ENCODE data around the gene MRFAP1. TPM values are rescaled to one million over a fixed set of nuclear protein-coding genes. Genes with fewer than 3 reads are reported as not detected.

The MRFAP1 gene
- 306 and 313 TPM in 2 replicates for total RNA-seq (2014; rRNA removed; shearing (Covaris generic))

DNA sequence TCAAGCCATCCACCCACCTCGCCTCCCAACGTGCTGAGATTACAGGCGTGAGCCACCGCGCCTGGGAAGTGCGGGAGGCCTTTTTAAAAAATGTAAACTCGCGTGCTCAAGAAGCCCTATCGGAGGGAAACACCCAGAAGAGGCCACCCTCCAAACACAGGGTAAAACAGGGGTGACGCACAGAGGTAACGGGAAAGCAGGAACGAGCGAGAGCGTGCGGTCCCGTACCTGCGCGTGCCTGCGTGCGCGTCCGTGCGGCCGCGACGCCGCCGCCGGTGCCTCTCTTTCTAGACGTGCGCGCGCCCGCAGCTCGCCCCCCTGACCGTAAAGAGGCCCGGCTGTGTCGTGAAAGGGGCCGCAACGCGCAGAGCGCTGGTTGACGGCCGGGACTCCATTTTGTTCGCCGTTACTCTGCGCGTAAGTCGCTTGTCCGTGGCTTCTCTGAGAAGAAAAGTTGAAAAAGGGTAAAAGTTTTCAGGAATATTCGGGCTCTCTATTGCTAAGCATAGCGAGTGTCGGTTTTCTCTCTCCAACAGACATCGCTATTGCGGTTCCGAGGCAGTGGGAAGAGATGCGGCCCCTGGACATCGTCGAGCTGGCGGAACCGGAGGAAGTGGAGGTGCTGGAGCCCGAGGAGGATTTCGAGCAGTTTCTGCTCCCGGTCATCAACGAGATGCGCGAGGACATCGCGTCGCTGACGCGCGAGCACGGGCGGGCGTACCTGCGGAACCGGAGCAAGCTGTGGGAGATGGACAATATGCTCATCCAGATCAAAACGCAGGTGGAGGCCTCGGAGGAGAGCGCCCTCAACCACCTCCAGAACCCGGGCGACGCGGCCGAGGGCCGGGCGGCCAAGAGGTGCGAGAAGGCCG, at the start of gene MRFAP1:
Gene MRFAP1 (plus strand): TSS at position 394 of the 872 bp plus-strand sequence. CDS start 178 bp downstream, at position 572.
- Histone ChIP-seq H3K9me3 (replicated peaks) (no peaks in the 10 kb centered on the region), H3K27ac (peak within 1 kb of the TSS; percentile 67)
- peak; percentile 92 to 95 for DNase-seq

DNA sequence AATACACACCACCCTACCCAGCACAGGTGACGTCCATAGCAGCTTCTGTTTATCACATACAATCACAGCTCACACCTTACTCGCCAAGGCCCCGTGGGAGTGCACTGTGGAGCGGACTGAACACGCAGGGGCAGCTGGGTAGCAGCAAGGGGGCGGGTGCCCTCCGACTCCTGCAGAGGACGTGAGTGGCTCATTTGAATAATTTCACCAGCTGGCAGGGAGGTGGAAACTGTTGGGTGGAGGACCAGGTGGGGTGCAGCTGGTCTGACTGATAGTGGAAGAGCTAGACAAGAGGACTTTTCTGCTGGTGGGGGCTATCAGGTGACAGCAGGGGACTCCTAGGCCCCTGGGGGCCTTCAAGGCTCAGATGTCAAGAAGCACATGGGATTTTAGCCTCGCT, 49.2 kb upstream of the MRFAP1 start:
- peak in 1 of 2 experiments; percentile 16 for DNase-seq
- no peaks in the 10 kb centered on the region for H3K36me3 ChIP-seq
- H3K27ac ChIP-seq, result no peak overlapping the region
- no peak overlapping the region for H3K4me3 ChIP-seq
- H3K4me1 ChIP-seq, result no peaks in the 10 kb centered on the region
- H3K27me3 ChIP-seq, result no peaks in the 10 kb centered on the region
- H3K9me3 ChIP-seq (replicated peaks), result no peaks in the 10 kb centered on the region

More for the DNA sequence above, at the start of gene MRFAP1:
- H3K4me1 ChIP-seq, result no peaks in the 10 kb centered on the region
- H3K4me3 ChIP-seq, result peak within 1 kb of the TSS; percentile 79
- peaks cover 17% of the 10 kb centered on the region for H3K36me3 ChIP-seq
- no peaks in the 10 kb centered on the region for H3K27me3 ChIP-seq

DNA sequence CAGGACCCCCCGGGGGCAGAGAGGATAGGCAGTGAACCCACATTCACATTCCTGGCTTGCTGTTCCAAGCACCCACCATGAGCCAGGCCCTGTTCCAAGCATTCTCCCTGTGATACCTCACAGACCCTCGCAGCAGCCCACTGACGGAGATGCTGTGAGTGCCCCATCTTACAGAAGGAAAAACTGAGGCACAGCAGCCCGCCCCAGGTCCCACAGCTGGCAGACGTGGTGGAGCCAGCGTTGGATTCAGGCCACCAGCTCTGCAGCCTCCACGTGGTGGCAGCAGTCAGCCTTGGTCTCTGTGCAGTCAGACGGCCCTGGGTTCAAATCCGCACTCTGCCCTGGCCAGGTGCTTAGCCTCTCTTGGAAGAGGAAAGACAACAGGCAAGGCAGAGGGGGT, 48.7 kb upstream of the MRFAP1 start:
- no peaks in the 10 kb centered on the region for H3K4me1 ChIP-seq
- no peak overlapping the region for H3K4me3 ChIP-seq
- H3K9me3 ChIP-seq (replicated peaks), result no peaks in the 10 kb centered on the region
- no peaks in the 10 kb centered on the region for H3K27me3 ChIP-seq
- no peaks in the 10 kb centered on the region for H3K36me3 ChIP-seq
- H3K27ac ChIP-seq, result no peak overlapping the region
- DNase-seq, result no peak

DNA sequence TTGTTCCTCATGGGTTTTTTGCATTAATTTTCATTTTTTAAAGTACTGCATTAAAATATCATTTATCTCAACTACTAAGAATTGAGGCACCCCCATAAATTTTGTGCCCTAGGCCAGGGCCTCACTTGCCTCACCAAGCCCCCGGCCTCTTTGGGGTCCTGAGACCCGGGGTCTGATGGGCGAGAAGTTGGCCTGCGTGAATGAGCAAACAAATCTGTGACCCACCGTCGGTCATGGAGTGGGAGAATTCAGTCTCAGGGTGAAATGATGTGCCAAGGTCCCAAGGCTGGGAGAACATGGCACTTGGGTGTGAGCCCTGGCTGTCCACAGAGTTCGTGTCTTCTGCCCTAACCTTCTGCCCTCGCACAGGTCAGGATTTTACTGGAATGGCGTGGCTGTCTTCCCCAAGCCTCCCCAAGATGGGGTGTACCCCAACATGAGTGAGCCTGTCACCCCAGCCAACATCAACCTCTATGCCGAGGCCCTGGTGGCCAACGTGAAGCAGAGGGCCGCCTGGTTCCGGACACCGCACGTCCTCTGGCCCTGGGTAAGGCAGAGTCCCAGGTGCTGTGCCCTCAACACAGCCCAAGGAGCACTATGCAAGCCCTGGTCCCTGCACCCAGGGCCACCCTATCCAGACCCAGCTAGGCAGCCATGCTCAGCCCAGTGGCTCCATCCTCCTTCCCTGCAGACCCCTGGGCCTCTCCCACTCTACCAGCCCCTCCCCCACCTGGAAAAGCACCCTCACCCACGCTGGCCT, 47.5 kb upstream of the MRFAP1 start:
- Histone ChIP-seq H3K4me1 (no peaks in the 10 kb centered on the region), H3K9me3 (replicated peaks) (no peaks in the 10 kb centered on the region), H3K27me3 (no peaks in the 10 kb centered on the region), H3K4me3 (no peak overlapping the region), H3K36me3 (no peaks in the 10 kb centered on the region), H3K27ac (no peak overlapping the region)
- DNase-seq, result no peak

DNA sequence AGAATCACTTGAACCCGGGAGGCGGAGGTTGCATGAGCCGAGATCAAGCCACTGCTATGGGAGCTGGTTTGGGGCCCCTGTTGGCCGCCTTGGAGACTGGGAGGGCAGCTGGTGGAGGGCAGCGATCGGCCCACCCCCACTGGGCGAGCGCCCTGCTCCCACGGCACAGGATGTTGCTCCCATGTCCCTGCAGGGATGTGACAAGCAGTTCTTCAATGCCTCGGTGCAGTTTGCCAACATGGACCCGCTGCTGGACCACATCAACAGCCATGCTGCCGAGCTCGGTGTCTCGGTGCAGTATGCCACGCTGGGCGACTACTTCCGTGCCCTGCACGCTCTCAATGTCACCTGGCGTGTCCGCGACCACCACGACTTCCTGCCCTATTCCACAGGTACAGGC, 46.1 kb upstream of the MRFAP1 start:
- Histone ChIP-seq H3K27ac (no peak overlapping the region), H3K4me3 (no peak overlapping the region), H3K9me3 (replicated peaks) (no peaks in the 10 kb centered on the region), H3K36me3 (no peaks in the 10 kb centered on the region), H3K27me3 (no peaks in the 10 kb centered on the region), H3K4me1 (no peaks in the 10 kb centered on the region)
- DNase-seq, result no peak

DNA sequence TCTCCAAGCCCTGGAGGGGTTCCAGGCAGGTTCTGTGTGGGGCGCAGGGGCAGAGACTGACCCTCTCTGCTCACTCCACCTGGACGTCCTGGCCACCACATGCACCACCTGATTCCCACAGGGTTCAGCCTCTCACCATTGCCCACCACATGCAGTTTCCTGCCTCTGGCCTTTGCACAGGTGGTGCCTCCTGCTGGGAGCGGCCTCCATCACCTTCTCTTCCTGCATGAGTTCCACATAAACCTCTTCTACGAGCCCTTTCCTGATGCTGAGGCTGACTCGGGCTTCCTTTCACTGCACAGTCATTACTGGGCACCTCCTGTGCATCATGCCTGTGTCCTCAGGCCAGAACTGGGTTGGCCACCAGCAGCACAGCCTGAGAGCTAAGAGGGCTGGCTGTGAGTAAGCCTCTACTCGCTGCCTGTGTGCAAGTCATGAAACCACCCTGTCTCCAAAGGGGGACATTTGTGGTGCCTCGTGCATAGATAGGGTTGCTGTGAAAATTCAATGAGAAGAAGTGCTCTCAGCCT, 45.6 kb upstream of the MRFAP1 start:
- no peak overlapping the region for H3K4me3 ChIP-seq
- no peak overlapping the region for H3K27ac ChIP-seq
- H3K4me1 ChIP-seq, result no peaks in the 10 kb centered on the region
- H3K27me3 ChIP-seq, result no peaks in the 10 kb centered on the region
- no peak for DNase-seq
- no peaks in the 10 kb centered on the region for H3K9me3 ChIP-seq (replicated peaks)
- no peaks in the 10 kb centered on the region for H3K36me3 ChIP-seq

DNA sequence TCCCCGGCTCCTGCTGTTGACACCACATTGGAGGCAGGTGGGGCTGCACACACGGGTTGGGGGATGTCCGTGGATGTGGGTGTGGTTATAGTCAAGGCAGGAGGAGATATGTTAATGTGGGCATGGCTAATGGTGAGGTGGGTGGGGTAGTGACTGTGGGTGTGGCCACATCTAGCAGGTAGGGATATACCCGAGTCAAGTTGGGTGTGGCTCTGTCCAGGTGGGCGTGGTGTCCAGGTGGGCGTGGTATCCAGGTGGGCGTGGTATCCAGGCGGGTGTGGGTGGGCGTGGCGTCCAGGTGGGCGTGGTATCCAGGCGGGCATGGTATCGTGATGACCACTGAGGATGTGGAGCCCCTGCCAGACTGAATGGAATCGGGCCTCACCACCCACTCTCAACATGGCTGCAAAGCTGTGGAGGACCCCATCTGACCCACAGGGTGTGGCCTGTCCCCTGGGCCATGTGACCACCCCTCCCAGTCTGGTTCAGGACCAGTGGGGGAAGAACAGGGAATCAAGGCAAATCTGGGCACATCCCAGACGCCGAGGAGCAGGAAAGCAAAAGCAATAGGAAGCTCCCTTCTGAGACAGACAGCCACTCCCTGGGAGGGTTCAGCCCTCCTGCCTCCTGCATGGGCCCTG, 44.5 kb upstream of the MRFAP1 start:
- Histone ChIP-seq H3K27ac (no peak overlapping the region), H3K4me3 (no peak overlapping the region), H3K27me3 (no peaks in the 10 kb centered on the region), H3K4me1 (no peaks in the 10 kb centered on the region), H3K9me3 (replicated peaks) (no peaks in the 10 kb centered on the region), H3K36me3 (no peaks in the 10 kb centered on the region)
- no peak for DNase-seq

DNA sequence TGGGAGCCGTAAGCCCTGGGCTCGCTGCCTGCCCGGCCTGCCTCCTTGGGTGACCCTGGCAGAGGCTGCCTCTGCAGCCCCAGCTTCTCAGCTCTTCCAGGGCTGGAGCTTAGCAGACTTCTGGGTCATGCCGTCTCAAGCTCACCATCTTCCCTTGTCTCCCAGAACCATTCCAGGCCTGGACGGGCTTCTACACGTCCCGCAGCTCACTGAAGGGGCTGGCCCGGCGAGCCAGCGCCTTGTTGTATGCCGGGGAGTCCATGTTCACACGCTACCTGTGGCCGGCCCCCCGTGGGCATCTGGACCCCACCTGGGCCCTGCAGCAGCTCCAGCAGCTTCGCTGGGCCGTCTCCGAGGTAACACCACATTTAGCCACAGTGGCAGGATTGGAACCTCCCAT, 43.5 kb upstream of the MRFAP1 start:
- no peaks in the 10 kb centered on the region for H3K9me3 ChIP-seq (replicated peaks)
- no peaks in the 10 kb centered on the region for H3K27me3 ChIP-seq
- H3K4me1 ChIP-seq, result no peaks in the 10 kb centered on the region
- no peak for DNase-seq
- H3K27ac ChIP-seq, result no peak overlapping the region
- H3K36me3 ChIP-seq, result no peaks in the 10 kb centered on the region
- H3K4me3 ChIP-seq, result no peak overlapping the region

DNA sequence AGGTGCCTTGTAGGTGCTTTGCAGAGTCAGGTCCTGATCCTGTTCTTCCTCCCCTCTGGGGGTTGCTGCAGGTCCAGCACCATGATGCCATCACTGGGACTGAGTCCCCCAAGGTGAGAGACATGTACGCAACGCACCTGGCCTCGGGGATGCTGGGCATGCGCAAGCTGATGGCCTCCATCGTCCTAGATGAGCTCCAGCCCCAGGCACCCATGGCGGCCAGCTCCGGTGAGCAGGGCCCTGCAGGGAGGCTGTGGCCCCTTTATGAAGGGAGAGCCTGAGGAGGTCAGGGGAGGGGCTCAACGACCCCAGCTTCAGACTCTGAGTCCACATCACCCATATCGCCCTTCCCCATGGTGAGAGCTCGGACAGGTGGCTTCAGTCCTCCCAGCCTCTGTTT, 42.4 kb upstream of the MRFAP1 start:
- Histone ChIP-seq H3K27ac (no peak overlapping the region), H3K9me3 (replicated peaks) (no peaks in the 10 kb centered on the region), H3K4me3 (no peak overlapping the region), H3K4me1 (no peaks in the 10 kb centered on the region), H3K27me3 (no peaks in the 10 kb centered on the region), H3K36me3 (no peaks in the 10 kb centered on the region)
- DNase-seq, result no peak

DNA sequence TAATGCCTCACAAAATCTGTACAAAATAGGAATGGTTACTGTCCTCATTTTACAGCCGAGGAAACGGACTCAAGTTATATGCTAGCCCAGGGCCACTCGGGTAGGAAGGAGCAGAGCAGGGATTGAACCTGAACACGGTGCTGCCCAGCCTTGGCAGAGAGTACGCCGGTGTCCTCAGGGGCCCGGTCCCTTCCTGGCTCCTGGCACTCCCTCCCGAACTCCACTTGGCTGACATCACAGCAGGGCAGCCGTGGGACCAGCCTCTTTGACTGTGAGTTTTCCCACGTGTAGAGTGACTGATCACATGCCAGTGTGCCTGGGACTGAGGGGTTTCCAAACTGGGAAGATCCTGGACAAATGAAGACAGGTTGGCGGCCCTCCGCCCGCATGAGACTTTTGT, 41.8 kb upstream of the MRFAP1 start:
- Histone ChIP-seq H3K4me1 (no peaks in the 10 kb centered on the region), H3K9me3 (replicated peaks) (no peaks in the 10 kb centered on the region), H3K27me3 (no peaks in the 10 kb centered on the region), H3K4me3 (no peak overlapping the region), H3K36me3 (no peaks in the 10 kb centered on the region), H3K27ac (no peak overlapping the region)
- no peak for DNase-seq

DNA sequence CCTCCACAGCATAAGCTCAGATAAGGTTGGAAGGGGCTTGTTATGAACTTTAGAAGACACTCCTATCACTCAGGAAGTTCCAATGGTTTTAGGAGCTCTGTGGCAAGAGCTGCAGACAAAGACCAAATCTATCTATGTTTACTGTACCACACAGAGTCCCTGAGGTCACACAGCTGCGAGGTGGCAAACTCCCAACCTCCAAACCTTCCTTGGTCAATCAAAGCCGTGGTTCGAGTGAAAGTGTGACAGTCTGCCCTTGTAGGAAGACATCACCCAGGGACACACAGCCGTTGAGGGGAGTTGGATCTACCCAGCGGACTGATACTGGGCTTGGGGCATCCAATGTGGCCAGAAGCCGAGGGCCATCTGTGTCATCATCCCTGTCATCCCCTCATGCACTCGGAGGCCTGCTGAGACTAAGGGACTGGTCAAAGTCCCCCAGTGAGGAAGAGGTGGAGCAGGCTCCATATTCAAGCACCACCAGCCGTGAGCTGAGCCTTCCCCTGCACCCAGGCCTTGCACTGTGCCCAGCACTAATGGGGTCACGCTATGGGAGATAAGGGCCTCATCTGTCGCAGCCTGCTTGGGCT, 38.7 kb upstream of the MRFAP1 start:
- Histone ChIP-seq H3K4me3 (no peak overlapping the region), H3K4me1 (no peaks in the 10 kb centered on the region), H3K27me3 (no peaks in the 10 kb centered on the region), H3K27ac (no peak overlapping the region), H3K9me3 (replicated peaks) (peaks cover 5% of the 10 kb centered on the region; the same call in 1 of the 2 replicates), H3K36me3 (no peaks in the 10 kb centered on the region)
- DNase-seq, result no peak

DNA sequence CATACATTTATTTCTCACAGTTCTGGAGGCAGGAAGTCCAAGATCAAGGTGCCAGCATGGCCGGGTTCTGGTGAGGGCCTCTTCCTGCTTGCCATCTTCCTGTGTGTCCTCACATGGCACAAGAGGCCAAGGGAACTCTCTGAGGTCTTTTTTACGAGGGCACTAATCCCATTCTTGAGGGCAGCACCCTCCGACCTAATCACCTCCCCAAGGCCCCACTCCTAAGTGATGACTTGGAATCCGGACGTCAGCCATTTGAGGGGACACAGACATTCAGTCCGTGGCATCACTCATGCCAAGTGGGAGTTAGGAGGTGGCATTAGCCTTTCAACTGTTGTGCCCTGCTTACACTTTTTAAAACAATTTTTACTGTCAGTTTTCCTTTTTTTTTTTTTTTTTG, 38.2 kb upstream of the MRFAP1 start:
- H3K27me3 ChIP-seq, result no peaks in the 10 kb centered on the region
- no peak overlapping the region for H3K4me3 ChIP-seq
- no peak for DNase-seq
- H3K9me3 ChIP-seq (replicated peaks), result peaks cover 5% of the 10 kb centered on the region; the same call in 1 of the 2 replicates
- no peak overlapping the region for H3K27ac ChIP-seq
- H3K4me1 ChIP-seq, result no peaks in the 10 kb centered on the region
- H3K36me3 ChIP-seq, result no peaks in the 10 kb centered on the region

DNA sequence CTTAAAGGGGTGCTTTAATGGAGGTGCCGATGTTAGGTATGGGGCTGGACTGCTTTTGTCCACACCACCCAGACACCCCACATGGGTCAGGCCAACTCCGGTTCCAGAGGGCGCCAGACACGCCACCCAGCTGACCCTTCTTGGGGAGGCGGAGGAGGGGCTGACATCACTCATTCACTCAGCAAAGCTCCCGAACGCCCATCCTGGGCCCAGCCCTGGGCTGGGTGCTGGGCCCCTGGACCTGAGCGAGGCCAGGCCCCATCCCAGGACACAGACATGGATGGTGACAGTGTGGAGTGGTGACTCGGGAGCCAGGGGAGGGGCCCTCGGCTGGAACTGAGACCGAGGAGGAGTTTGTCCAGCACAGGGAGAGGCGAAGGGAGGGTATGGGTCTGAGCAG, 37.4 kb upstream of the MRFAP1 start:
- Histone ChIP-seq H3K4me3 (no peak overlapping the region), H3K36me3 (no peaks in the 10 kb centered on the region), H3K27ac (no peak overlapping the region), H3K27me3 (no peaks in the 10 kb centered on the region), H3K9me3 (replicated peaks) (peaks cover 5% of the 10 kb centered on the region; the same call in 1 of the 2 replicates), H3K4me1 (no peaks in the 10 kb centered on the region)
- no peak for DNase-seq

DNA sequence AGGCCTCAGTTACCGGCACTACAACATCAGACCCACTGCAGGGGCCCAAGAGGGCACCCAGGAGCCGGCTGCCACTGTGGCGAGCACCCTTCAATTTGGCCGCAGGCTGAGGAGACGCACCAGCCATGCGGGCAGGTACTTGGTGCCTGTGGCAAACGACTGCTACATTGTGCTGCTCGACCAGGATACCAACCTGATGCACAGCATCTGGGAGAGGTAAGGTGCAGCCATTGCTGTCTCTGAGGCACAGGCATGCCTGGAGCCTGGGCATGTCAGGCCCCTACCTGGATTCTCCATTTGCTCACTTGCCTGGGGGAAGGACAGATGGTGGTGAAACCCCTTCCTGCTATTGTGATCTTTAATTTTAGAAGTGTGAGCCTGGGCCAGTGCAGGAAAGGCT, 35.4 kb upstream of the MRFAP1 start:
- H3K27me3 ChIP-seq, result no peaks in the 10 kb centered on the region
- H3K9me3 ChIP-seq (replicated peaks), result peaks cover 5% of the 10 kb centered on the region; the same call in 1 of the 2 replicates
- no peaks in the 10 kb centered on the region for H3K4me1 ChIP-seq
- no peak for DNase-seq
- H3K27ac ChIP-seq, result no peak overlapping the region
- no peaks in the 10 kb centered on the region for H3K36me3 ChIP-seq
- no peak overlapping the region for H3K4me3 ChIP-seq

Data from SJCRH30 (cell line).